Testis (tissue), 3 donors: Measurements from ENCODE around the gene WDR88. TPM values are rescaled to one million over a fixed set of nuclear protein-coding genes. Genes with fewer than 3 reads are reported as not detected.

Source experiments
- DNase-seq: peaks from one replicate; pipeline ENCODE4 v3.0.0-alpha.2; 2019
- H3K27ac ChIP-seq, 2 donors: fragments of 200-600 bp; sonication (generic); one replicate each; pipeline ENCODE4 v1.5.1; 2019
- H3K27me3 ChIP-seq: fragments of 200-600 bp; sonication (generic); one replicate; pipeline ENCODE4 v1.5.1; 2019
- H3K36me3 ChIP-seq: fragments of 200-600 bp; sonication (generic); one replicate; pipeline ENCODE4 v1.5.1; 2017; ENCODE audit warnings: low read depth; ENCODE audit errors: missing control alignments
- H3K4me1 ChIP-seq: fragments of 200-600 bp; sonication (generic); one replicate; pipeline ENCODE4 v1.5.1; 2019
- H3K4me3 ChIP-seq, 2 donors: fragments of 200-600 bp; sonication (generic); one replicate each; pipeline ENCODE4 v1.5.1; 2017 to 2019
- H3K9me3 ChIP-seq: fragments of 200-600 bp; sonication (generic); one replicate; pipeline ENCODE4 v1.5.1; 2017
- CTCF ChIP-seq, 3 experiments: fragments of 450-650 bp in 2 of 3; fragments of 200-600 bp in 1 of 3; sonication (generic) in 1 of 3; IDR thresholded peaks; one replicate each; pipeline ENCODE4 v1.5.1; 2016 to 2019; ENCODE audit warnings: antibody characterized with exemption in 3 of 3, mild to moderate bottlenecking in 2 of 3, moderate library complexity in 1 of 3
- POLR2A ChIP-seq: fragments of 450-650 bp; IDR thresholded peaks from one replicate; pipeline ENCODE4 v1.6.1; 2017; ENCODE audit warnings: antibody characterized with exemption, mild to moderate bottlenecking, moderate library complexity
- WGBS, 2 donors: methylation state at CpG; one replicate each; pipeline ENCODE4 v1.1.5; 2018; 5-methylcytosine and 5-hydroxymethylcytosine counted together
- intact Hi-C: fragments of 100-400 bp; cut with DNase I; formaldehyde crosslinking; loops from one replicate; pipeline ENCODE4 v1.15.1; 2023; ENCODE audit warnings: low total_unique reads
- polyA plus RNA-seq: library from polyadenylated mRNA; stranded (reverse); fragments of 350-450 nt; fragmentation: Illumina TruSeq; extraction: RNeasy Lipid Tissue Mini Kit (QIAGEN cat#74804); gene quantifications from one replicate; pipeline ENCODE4 v1.2.3, GENCODE V29; 2014; ENCODE audit warnings: low read depth, low replicate concordance; ENCODE audit not compliant: insufficient read depth
- total RNA-seq, 2 donors: library from RNA; depleted of rRNA; stranded (reverse); fragments of >200 nt; gene quantifications; one replicate each; pipeline ENCODE4 v1.2.3, GENCODE V29; 2016

Gene WDR88
- total and polyA plus RNA-seq, 3 donors from 2014 or later, result 5.0 to 15.3 (median 8.9) TPM

- WGBS, 2 donors, result 94 to 98% methylated on average over 10 of the region's 10 CpGs
- no peaks in the 10 kb centered on the region for H3K9me3 ChIP-seq
- no peak for TF ChIP-seq CTCF (IDR thresholded peaks at IDR 0.05)
- no peak for TF ChIP-seq POLR2A
- H3K4me3 ChIP-seq, result no peak overlapping the region
- no peaks in the 10 kb centered on the region for H3K36me3 ChIP-seq
- intact Hi-C loops, result no loop called here
- H3K4me1 ChIP-seq, result no peaks in the 10 kb centered on the region
- no peaks in the 10 kb centered on the region for H3K27me3 ChIP-seq
- no peak overlapping the region for H3K27ac ChIP-seq
- DNase-seq, result no peak
These were observed 30.8 kb upstream of the WDR88 start for GRCh38 chr19:33100894-33101644.

GRCh38 chr19:33102893-33103292 lies 29.0 kb upstream of the WDR88 start:
- no peak overlapping the region for H3K27ac ChIP-seq
- intact Hi-C loops, result no loop called here
- H3K36me3 ChIP-seq, result no peaks in the 10 kb centered on the region
- WGBS, 2 donors, result 94% methylated on average over 6 of the region's 6 CpGs
- no peaks in the 10 kb centered on the region for H3K9me3 ChIP-seq
- no peak for DNase-seq
- H3K4me3 ChIP-seq, result no peak overlapping the region
- no peak for TF ChIP-seq POLR2A
- TF ChIP-seq CTCF (IDR thresholded peaks at IDR 0.05), result no peak
- no peaks in the 10 kb centered on the region for H3K4me1 ChIP-seq
- no peaks in the 10 kb centered on the region for H3K27me3 ChIP-seq

- H3K36me3 ChIP-seq, result no peaks in the 10 kb centered on the region
- DNase-seq, result no peak
- 87% methylated on average over 10 of the region's 10 CpGs for WGBS, 2 donors
- intact Hi-C loops, result no loop called here
- H3K27ac ChIP-seq, result no peak overlapping the region
- H3K9me3 ChIP-seq, result no peaks in the 10 kb centered on the region
- no peak for TF ChIP-seq CTCF (IDR thresholded peaks at IDR 0.05)
- TF ChIP-seq POLR2A, result no peak
- no peaks in the 10 kb centered on the region for H3K27me3 ChIP-seq
- H3K4me1 ChIP-seq, result no peaks in the 10 kb centered on the region
- H3K4me3 ChIP-seq, result no peak overlapping the region
These were observed 23.8 kb upstream of the WDR88 start for GRCh38 chr19:33108161-33108560.

- no peak overlapping the region for H3K27ac ChIP-seq
- WGBS, 2 donors, result 63 to 66% methylated on average over 9 of the region's 9 CpGs
- peak; percentile 44 for DNase-seq
- intact Hi-C loops, result no loop called here
- H3K4me1 ChIP-seq, result no peaks in the 10 kb centered on the region
- H3K27me3 ChIP-seq, result no peaks in the 10 kb centered on the region
- no peaks in the 10 kb centered on the region for H3K36me3 ChIP-seq
- no peak for TF ChIP-seq POLR2A
- H3K4me3 ChIP-seq, result no peak overlapping the region
- H3K9me3 ChIP-seq, result no peaks in the 10 kb centered on the region
These were observed 21.6 kb upstream of the WDR88 start for GRCh38 chr19:33110137-33110910.

GRCh38 chr19:33111587-33111986 lies 20.3 kb upstream of the WDR88 start:
- Histone ChIP-seq H3K9me3 (no peaks in the 10 kb centered on the region), H3K36me3 (no peaks in the 10 kb centered on the region), H3K4me1 (no peaks in the 10 kb centered on the region), H3K4me3 (no peak overlapping the region), H3K27me3 (no peaks in the 10 kb centered on the region), H3K27ac (no peak overlapping the region)
- intact Hi-C loops, result no loop called here
- TF ChIP-seq POLR2A (no peak), CTCF (IDR thresholded peaks at IDR 0.05) (no peak)
- 87 to 96% methylated on average over 11 of the region's 11 CpGs for WGBS, 2 donors
- DNase-seq, result no peak
